Raji (cell line): Measurements from ENCODE around the gene DNMT3L.
"Not testable (repeated sequence)": the region's sequence is repeated elsewhere in the genome, so short reads cannot be mapped to it uniquely, and the experiment has no call there.

Experiments
- POLR2A ChIP-seq: IDR thresholded peaks from 2 replicates; pipeline ENCODE4 v1.6.1; 2011; ENCODE audit warnings: low read depth, low read length, control low read depth; ENCODE audit not compliant: insufficient read depth

Gene DNMT3L

GRCh38 chr21:44265734-44266270 is 4.1 kb upstream of the DNMT3L start:
- no peak for TF ChIP-seq POLR2A

- no peak for TF ChIP-seq POLR2A
These were observed 2.1 kb upstream of the DNMT3L start for GRCh38 chr21:44263768-44264167.

GRCh38 chr21:44263221-44263760 is 1.6 kb upstream of the DNMT3L start:
- TF ChIP-seq POLR2A: no peak

- TF ChIP-seq POLR2A: no peak
These were observed 800 bp upstream of the DNMT3L start for GRCh38 chr21:44262338-44263056.

- TF ChIP-seq POLR2A: no peak
These were observed 686 bp downstream of the DNMT3L start for GRCh38 chr21:44260791-44261631.

- no peak for TF ChIP-seq POLR2A
These were observed 1.6 kb downstream of the DNMT3L start for GRCh38 chr21:44260066-44260465.

- TF ChIP-seq POLR2A: no peak
These were observed 2.5 kb downstream of the DNMT3L start for GRCh38 chr21:44259082-44259705.

GRCh38 chr21:44258056-44258725 is 3.5 kb downstream of the DNMT3L start:
- no peak for TF ChIP-seq POLR2A

GRCh38 chr21:44255511-44255981 is 6.2 kb downstream of the DNMT3L start:
- TF ChIP-seq POLR2A: no peak

GRCh38 chr21:44253832-44254710 is 7.6 kb downstream of the DNMT3L start:
- no peak for TF ChIP-seq POLR2A

- TF ChIP-seq POLR2A: not testable (repeated sequence)
These were observed 20.9 kb downstream of the DNMT3L start, which contains the start of gene ICOSLG for GRCh38 chr21:44240842-44241241. Gene ICOSLG, minus strand, starts transcription at chr21:44240943. Its CDS starts 126 bp downstream, at chr21:44240817.

- TF ChIP-seq POLR2A: no peak
These were observed 62.2 kb downstream of the DNMT3L start for GRCh38 chr21:44199448-44199847.
